Osteocyte (in vitro differentiated cells): ENCODE results near the gene DMBX1. TPM values are rescaled to one million over a fixed set of nuclear protein-coding genes. Genes with fewer than 3 reads are reported as not detected.

Experiments
- DNase-seq: peaks from one replicate; pipeline ENCODE4 v3.0.0; 2021; ENCODE audit warnings: mixed read lengths; ENCODE audit not compliant: unreplicated experiment; ENCODE audit errors: extremely low spot score
- H3K27ac Mint-ChIP-seq: one replicate; pipeline ENCODE4 v1.8.0; 2021; ENCODE audit warnings: mild to moderate bottlenecking, mixed read lengths; ENCODE audit not compliant: unreplicated experiment
- H3K27me3 Mint-ChIP-seq: one replicate; pipeline ENCODE4 v1.8.0; 2021; ENCODE audit warnings: mixed read lengths; ENCODE audit not compliant: unreplicated experiment
- H3K36me3 Mint-ChIP-seq: one replicate; pipeline ENCODE4 v1.8.0; 2021; ENCODE audit warnings: mixed read lengths; ENCODE audit not compliant: unreplicated experiment
- H3K4me1 Mint-ChIP-seq: one replicate; pipeline ENCODE4 v1.8.0; 2021; ENCODE audit warnings: mixed read lengths; ENCODE audit not compliant: unreplicated experiment
- H3K4me3 Mint-ChIP-seq: one replicate; pipeline ENCODE4 v1.8.0; 2021; ENCODE audit warnings: mild to moderate bottlenecking, moderate library complexity, mixed read lengths; ENCODE audit not compliant: unreplicated experiment
- H3K9me3 Mint-ChIP-seq: one replicate; pipeline ENCODE4 v1.8.0; 2021; ENCODE audit warnings: mixed read lengths; ENCODE audit not compliant: unreplicated experiment
- total RNA-seq: library from RNA; stranded (reverse); gene quantifications from 2 replicates; pipeline ENCODE4 v1.2.1, GENCODE V29; 2021
- TF ChIP-seq, protein P1 (sequence below): fragments of 200-600 bp; sonication (generic); IDR thresholded peaks from 2 replicates; pipeline ENCODE4 v1.5.0; 2021; ENCODE audit warnings: antibody characterized with exemption, mild to moderate bottlenecking, moderate library complexity

The DMBX1 gene
- total RNA-seq, 1 donor from 2014 or later: not detected

DNA sequence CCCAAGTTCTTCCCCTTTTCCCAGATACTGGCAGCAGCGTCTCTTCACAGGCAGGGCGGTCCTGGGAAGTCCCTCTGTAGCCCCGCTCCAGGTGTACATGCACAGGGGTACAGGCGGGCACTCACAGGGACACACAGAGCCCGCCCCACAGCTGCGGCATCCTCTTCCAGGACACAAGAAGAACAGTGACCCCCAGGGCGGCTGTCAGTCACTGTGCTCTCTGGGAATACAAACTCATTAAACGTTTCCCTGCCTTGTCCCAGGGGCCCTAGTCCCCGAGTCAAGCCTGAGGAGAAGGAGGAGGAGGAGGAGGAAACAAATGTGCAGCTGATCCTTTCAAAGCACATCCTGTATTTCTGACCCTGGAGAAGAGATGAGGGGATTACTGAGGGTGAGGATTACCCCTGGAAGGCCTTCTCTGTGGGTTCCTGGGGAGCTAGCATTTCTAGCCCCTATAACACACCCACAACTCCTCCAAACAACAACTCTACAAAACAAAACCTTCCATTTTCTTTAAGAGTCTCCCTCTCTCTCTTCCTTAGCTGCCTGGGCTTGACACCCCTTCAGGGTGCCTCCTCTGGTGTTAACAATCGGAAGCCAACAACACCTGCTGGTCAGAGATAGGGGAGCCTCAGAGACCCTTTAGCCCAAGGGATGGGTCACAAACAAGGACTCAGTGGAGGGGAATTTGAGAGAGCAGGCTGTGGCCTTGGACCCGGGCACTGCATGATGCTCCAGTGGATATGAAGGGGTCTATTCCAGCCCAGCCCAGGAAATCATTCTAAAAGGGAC is 28.4 kb upstream of the DMBX1 start:
- TF ChIP-seq, protein P1, sequence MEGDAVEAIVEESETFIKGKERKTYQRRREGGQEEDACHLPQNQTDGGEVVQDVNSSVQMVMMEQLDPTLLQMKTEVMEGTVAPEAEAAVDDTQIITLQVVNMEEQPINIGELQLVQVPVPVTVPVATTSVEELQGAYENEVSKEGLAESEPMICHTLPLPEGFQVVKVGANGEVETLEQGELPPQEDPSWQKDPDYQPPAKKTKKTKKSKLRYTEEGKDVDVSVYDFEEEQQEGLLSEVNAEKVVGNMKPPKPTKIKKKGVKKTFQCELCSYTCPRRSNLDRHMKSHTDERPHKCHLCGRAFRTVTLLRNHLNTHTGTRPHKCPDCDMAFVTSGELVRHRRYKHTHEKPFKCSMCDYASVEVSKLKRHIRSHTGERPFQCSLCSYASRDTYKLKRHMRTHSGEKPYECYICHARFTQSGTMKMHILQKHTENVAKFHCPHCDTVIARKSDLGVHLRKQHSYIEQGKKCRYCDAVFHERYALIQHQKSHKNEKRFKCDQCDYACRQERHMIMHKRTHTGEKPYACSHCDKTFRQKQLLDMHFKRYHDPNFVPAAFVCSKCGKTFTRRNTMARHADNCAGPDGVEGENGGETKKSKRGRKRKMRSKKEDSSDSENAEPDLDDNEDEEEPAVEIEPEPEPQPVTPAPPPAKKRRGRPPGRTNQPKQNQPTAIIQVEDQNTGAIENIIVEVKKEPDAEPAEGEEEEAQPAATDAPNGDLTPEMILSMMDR: no peak
- no peak for DNase-seq

DNA sequence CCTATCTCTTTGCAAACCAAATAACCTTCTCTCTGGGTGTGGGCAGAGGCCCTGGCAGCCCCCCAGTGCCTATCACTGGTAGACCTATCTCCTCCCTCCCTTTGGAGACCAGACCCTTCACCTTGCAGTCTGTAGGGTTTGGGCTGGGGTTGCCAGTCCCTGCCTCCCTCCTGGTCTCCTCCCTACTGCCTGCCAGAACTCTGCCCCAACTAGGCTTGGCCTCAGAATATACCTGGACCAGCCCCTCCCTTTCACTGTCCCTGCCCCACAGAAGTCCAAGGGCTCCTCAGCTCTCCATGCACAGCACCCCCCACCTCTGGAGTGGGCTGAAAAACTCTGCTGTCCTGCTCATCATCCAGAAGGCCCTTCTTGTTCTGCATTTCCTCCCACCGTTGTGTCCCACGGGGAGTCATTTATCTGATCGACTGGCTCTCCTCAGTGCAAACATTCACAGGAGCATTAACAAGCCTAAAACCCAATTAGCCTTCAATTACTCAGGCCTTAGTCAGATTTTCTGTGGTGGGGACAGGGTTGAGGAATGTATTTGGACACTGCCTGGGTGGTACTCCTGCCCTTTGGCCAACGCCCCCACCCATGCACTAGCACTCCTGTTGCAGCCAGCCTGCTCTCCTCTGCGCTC is 27.7 kb upstream of the DMBX1 start:
- no peaks in the 10 kb centered on the region for H3K9me3 Mint-ChIP-seq
- TF ChIP-seq, protein P1: no peak
- DNase-seq: no peak
- no peak overlapping the region for H3K27ac Mint-ChIP-seq
- H3K36me3 Mint-ChIP-seq: no peaks in the 10 kb centered on the region
- H3K4me3 Mint-ChIP-seq: no peak overlapping the region
- H3K27me3 Mint-ChIP-seq: peaks cover 62% of the 10 kb centered on the region
- peaks cover 2% of the 10 kb centered on the region for H3K4me1 Mint-ChIP-seq

More for the DNA sequence above, 28.4 kb upstream of the DMBX1 start:
- H3K36me3 Mint-ChIP-seq: no peaks in the 10 kb centered on the region
- H3K4me3 Mint-ChIP-seq: no peak overlapping the region
- no peaks in the 10 kb centered on the region for H3K4me1 Mint-ChIP-seq
- H3K27me3 Mint-ChIP-seq: peaks cover 60% of the 10 kb centered on the region
- H3K9me3 Mint-ChIP-seq: no peaks in the 10 kb centered on the region
- no peak overlapping the region for H3K27ac Mint-ChIP-seq

DNA sequence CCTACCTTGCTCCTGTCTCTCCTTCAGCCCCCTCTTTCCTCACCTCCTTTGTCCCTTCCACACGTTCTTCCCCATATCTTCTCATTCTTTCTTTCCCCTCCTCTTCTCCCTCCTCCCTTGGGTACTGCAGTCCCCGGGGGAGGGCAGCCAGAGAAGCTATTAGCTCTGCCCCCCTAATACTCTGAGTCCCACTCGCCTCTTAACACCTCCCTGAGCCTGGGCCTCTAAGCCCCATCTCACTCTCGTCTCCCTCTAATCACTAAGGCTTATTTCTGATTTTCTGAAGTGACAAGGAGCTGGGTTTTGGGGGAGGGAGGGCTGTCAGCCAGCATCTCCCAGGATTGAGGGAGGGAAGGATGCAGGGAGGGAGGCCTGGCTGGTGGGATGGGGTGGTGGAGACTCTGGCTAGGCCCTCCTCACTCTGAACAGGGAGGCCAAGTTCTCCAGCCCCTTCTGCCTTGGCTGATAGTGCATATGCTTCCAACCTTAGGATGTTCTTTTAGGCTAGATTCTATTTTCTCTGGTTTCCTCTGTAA is 25.6 kb upstream of the DMBX1 start:
- Mint-ChIP-seq H3K36me3 (no peaks in the 10 kb centered on the region), H3K27ac (no peak overlapping the region), H3K9me3 (no peaks in the 10 kb centered on the region), H3K4me3 (no peak overlapping the region), H3K4me1 (peaks cover 8% of the 10 kb centered on the region), H3K27me3 (peaks cover 58% of the 10 kb centered on the region)
- DNase-seq: no peak
- TF ChIP-seq, protein P1: no peak

DNA sequence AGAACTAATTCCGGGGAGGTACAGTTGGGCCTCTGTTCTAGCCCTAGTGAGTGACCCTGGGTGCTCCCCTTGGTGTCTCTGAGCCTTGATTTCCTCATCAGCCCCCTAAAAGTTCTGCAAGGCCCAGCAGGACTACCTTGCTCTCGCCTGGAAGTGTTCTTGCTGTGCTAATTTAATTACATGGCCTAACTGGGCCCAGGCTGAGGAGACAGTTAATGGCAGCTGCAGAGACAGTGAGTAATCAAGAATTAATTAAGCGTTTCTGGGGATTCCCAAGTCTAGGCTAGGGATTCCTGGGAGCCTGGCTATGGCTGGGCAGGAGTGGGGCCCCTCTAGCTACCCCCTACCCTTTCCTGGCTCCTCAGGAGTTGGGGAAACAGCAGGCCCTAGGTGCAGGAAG is 24.7 kb upstream of the DMBX1 start:
- H3K27me3 Mint-ChIP-seq: peaks cover 56% of the 10 kb centered on the region
- H3K4me3 Mint-ChIP-seq: no peak overlapping the region
- peaks cover 8% of the 10 kb centered on the region for H3K4me1 Mint-ChIP-seq
- H3K9me3 Mint-ChIP-seq: no peaks in the 10 kb centered on the region
- TF ChIP-seq, protein P1: no peak
- no peak overlapping the region for H3K27ac Mint-ChIP-seq
- DNase-seq: no peak
- H3K36me3 Mint-ChIP-seq: no peaks in the 10 kb centered on the region

DNA sequence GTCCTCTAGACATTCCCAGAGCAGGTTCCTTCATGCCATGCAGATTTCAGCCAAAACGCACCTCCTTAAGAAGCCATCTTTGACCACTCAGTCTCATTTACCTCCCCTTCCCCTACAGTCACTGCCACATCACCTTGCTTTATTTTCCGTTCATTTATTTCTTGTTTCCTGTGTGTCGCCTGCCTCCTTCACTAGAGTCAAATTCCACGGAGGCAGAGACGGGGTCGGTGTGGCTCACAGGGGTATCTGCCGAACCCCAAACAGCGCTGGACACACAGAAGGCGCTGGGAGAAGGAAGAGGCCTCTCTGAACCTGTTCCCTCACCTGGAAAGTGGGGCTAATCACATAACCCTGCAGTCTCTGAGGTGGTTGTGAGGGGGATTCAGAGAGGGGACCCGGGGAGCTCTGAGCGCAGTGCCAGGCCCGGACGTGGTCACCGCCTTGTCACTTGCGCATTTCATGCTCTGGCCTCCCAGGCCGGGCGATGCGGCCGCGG is 23.6 kb upstream of the DMBX1 start:
- Mint-ChIP-seq H3K4me3 (peak overlapping the region; percentile 63), H3K9me3 (no peaks in the 10 kb centered on the region), H3K27me3 (peaks cover 56% of the 10 kb centered on the region), H3K4me1 (peaks cover 8% of the 10 kb centered on the region), H3K36me3 (no peaks in the 10 kb centered on the region), H3K27ac (no peak overlapping the region)
- TF ChIP-seq, protein P1: no peak
- no peak for DNase-seq
